Colonic mucosa (tissue), 4 donors: ENCODE results near the gene ZBTB48. TPM values are rescaled to one million over a fixed set of nuclear protein-coding genes. Genes with fewer than 3 reads are reported as not detected.

Source experiments
- DNase-seq: peaks from one replicate; pipeline ENCODE4 v3.0.0-alpha.2; 2020
- H3K27ac ChIP-seq: fragments of 200-600 bp; one replicate; pipeline ENCODE4 v1.8.0; 2021
- H3K27me3 ChIP-seq: fragments of 200-600 bp; one replicate; pipeline ENCODE4 v1.8.0; 2021
- H3K36me3 ChIP-seq: fragments of 200-600 bp; one replicate; pipeline ENCODE4 v1.8.0; 2021
- H3K4me1 ChIP-seq: fragments of 200-600 bp; one replicate; pipeline ENCODE4 v1.8.0; 2021; ENCODE audit warnings: mild to moderate bottlenecking
- H3K4me3 ChIP-seq: fragments of 200-600 bp; one replicate; pipeline ENCODE4 v1.8.0; 2021
- H3K9ac ChIP-seq, 2 donors: one replicate each; pipeline ENCODE4 v1.7.0; 2013; ENCODE audit warnings: control low read depth in 2 of 2, low read depth in 2 of 2, low read length in 2 of 2
- H3K9me3 ChIP-seq: fragments of 200-600 bp; one replicate; pipeline ENCODE4 v1.8.0; 2021
- CTCF ChIP-seq: fragments of 200-600 bp; IDR thresholded peaks from one replicate; pipeline ENCODE4 v1.8.0; 2022; ENCODE audit warnings: antibody characterized with exemption, mild to moderate bottlenecking
- intact Hi-C: fragments of 100-400 bp; cut with DNase I; formaldehyde crosslinking; loops from one replicate; pipeline ENCODE4 v1.14.1; 2022
- total RNA-seq, 2 donors: library from RNA; stranded (reverse); fragmentation: NEBNext Ultra II Directional in 1 of 2; extraction: Animal tissue kit (Norgen Biotek cat#: 25700) in 1 of 2; gene quantifications; one replicate each; pipeline ENCODE4 v1.2.1, GENCODE V29; 2021
- donor health status: healthy.
- donor health status: DM: no; HTN: no; CAD: no.
- donor health status: DM: no; HTN: no; CAD: no.

ZBTB48 gene
- total RNA-seq, 2 donors from 2014 or later: 37.0 to 44.5 TPM

GRCh38 chr1:6585081-6585722, 5.4 kb downstream of the ZBTB48 start:
- no peaks in the 10 kb centered on the region for H3K27me3 ChIP-seq
- H3K4me1 ChIP-seq: peaks cover 13% of the 10 kb centered on the region
- no peak for DNase-seq
- no peak overlapping the region for H3K4me3 ChIP-seq
- TF ChIP-seq CTCF: no peak
- H3K27ac ChIP-seq: no peak overlapping the region
- H3K9me3 ChIP-seq: no peaks in the 10 kb centered on the region
- no peak overlapping the region for H3K9ac ChIP-seq
- no peaks in the 10 kb centered on the region for H3K36me3 ChIP-seq
- intact Hi-C loops: no loop called here

- Histone ChIP-seq H3K4me1 (peaks cover 9% of the 10 kb centered on the region), H3K27me3 (no peaks in the 10 kb centered on the region), H3K9ac (no peak overlapping the region), H3K27ac (no peak overlapping the region), H3K4me3 (no peak overlapping the region), H3K9me3 (no peaks in the 10 kb centered on the region), H3K36me3 (no peaks in the 10 kb centered on the region)
- TF ChIP-seq CTCF: no peak
- intact Hi-C loops: no loop called here
- no peak for DNase-seq
Measured at GRCh38 chr1:6585841-6586240, 6.0 kb downstream of the ZBTB48 start.

GRCh38 chr1:6586404-6586816, 6.6 kb downstream of the ZBTB48 start:
- no peak for DNase-seq
- no peaks in the 10 kb centered on the region for H3K27me3 ChIP-seq
- TF ChIP-seq CTCF: no peak
- H3K9ac ChIP-seq: no peak overlapping the region
- no peak overlapping the region for H3K27ac ChIP-seq
- no peak overlapping the region for H3K4me3 ChIP-seq
- no peaks in the 10 kb centered on the region for H3K36me3 ChIP-seq
- intact Hi-C loops: no loop called here
- no peaks in the 10 kb centered on the region for H3K9me3 ChIP-seq
- H3K4me1 ChIP-seq: peaks cover 3% of the 10 kb centered on the region

- Histone ChIP-seq H3K36me3 (no peaks in the 10 kb centered on the region), H3K27ac (no peak overlapping the region), H3K9ac (no peak overlapping the region), H3K4me3 (no peak overlapping the region), H3K4me1 (no peaks in the 10 kb centered on the region), H3K27me3 (no peaks in the 10 kb centered on the region), H3K9me3 (no peaks in the 10 kb centered on the region)
- no peak for TF ChIP-seq CTCF
- no peak for DNase-seq
- intact Hi-C loops: no loop called here
Measured at GRCh38 chr1:6587261-6588005, 7.6 kb downstream of the ZBTB48 start.

- intact Hi-C loops: no loop called here
- DNase-seq: peak; percentile 53
- H3K9ac ChIP-seq: no peak overlapping the region
- no peak overlapping the region for H3K4me3 ChIP-seq
- H3K27ac ChIP-seq: no peak overlapping the region
- no peak for TF ChIP-seq CTCF
- H3K4me1 ChIP-seq: no peaks in the 10 kb centered on the region
- H3K36me3 ChIP-seq: no peaks in the 10 kb centered on the region
- no peaks in the 10 kb centered on the region for H3K9me3 ChIP-seq
- H3K27me3 ChIP-seq: no peaks in the 10 kb centered on the region
Measured at GRCh38 chr1:6588128-6588892, 8.5 kb downstream of the ZBTB48 start.
